Smooth muscle cell (in vitro differentiated cells): Measurements from ENCODE around the gene STEAP1B. TPM values are rescaled to one million over a fixed set of nuclear protein-coding genes. Genes with fewer than 3 reads are reported as not detected.

Source experiments
- DNase-seq: peaks from one replicate; lab custom pipeline; 2025; ENCODE audit not compliant: unreplicated experiment; lab: John Stamatoyannopoulos, UW
- H2AFZ ChIP-seq: fragments of 200-600 bp; sonication (generic); 2 replicates; pipeline ENCODE4 v1.6.0; 2016; ENCODE audit warnings: antibody characterized with exemption, low read depth, mild to moderate bottlenecking
- H3F3A ChIP-seq: fragments of 200-600 bp; sonication (generic); 2 replicates; pipeline ENCODE4 v1.6.0; 2017; ENCODE audit warnings: antibody characterized with exemption, low read depth
- H3K27ac ChIP-seq: fragments of 200-600 bp; sonication (generic); 2 replicates; pipeline ENCODE4 v1.5.1; 2016; ENCODE audit warnings: low read depth, mild to moderate bottlenecking
- H3K27me3 ChIP-seq: fragments of 200-600 bp; sonication (generic); 2 replicates; pipeline ENCODE4 v1.6.1; 2016; ENCODE audit warnings: low read depth, mild to moderate bottlenecking
- H3K36me3 ChIP-seq: fragments of 200-600 bp; sonication (generic); 2 replicates; pipeline ENCODE4 v1.5.1; 2016; ENCODE audit warnings: low read depth
- H3K4me1 ChIP-seq: fragments of 200-600 bp; sonication (generic); 2 replicates; pipeline ENCODE4 v1.5.1; 2016; ENCODE audit warnings: low read depth
- H3K4me2 ChIP-seq: fragments of 200-600 bp; sonication (generic); 2 replicates; pipeline ENCODE4 v1.6.0; 2016; ENCODE audit warnings: mild to moderate bottlenecking
- H3K4me3 ChIP-seq: fragments of 200-600 bp; sonication (generic); 2 replicates; pipeline ENCODE4 v1.5.1; 2016; ENCODE audit warnings: mild to moderate bottlenecking
- H3K79me2 ChIP-seq: fragments of 200-600 bp; sonication (generic); 2 replicates; pipeline ENCODE4 v1.6.0; 2016; ENCODE audit warnings: low read depth, mild to moderate bottlenecking
- H3K9ac ChIP-seq: fragments of 200-600 bp; sonication (generic); 2 replicates; pipeline ENCODE4 v1.6.0; 2016; ENCODE audit warnings: low read depth
- H3K9me3 ChIP-seq: fragments of 200-600 bp; sonication (generic); replicated peaks from 2 replicates; pipeline ENCODE4 v1.5.1; 2016; ENCODE audit warnings: low read depth
- H4K20me1 ChIP-seq: fragments of 200-600 bp; sonication (generic); 2 replicates; pipeline ENCODE4 v1.6.0; 2016; ENCODE audit warnings: low read depth
- WGBS: methylation state at CpG from one replicate; pipeline ENCODE4 v1.1.7; 2016; ENCODE audit warnings: low lambda C conversion rate; 5-methylcytosine and 5-hydroxymethylcytosine counted together
- polyA plus RNA-seq: library from polyadenylated mRNA; unstranded; fragments of >200 nt; fragmentation: Nextera tagmentation; extraction: Ambion mirVana; gene quantifications from 2 replicates; pipeline ENCODE4 v1.2.1, GENCODE V29; 2016
- total RNA-seq: library from RNA; depleted of rRNA; stranded (reverse); fragments of >200 nt; gene quantifications from 2 replicates; pipeline ENCODE4 v1.2.3, GENCODE V29; 2014
- TF ChIP-seq, protein P1 (sequence below): fragments of 200-600 bp; sonication (generic); IDR thresholded peaks from 2 replicates; pipeline ENCODE4 v1.5.1; 2017; ENCODE audit warnings: borderline replicate concordance, mild to moderate bottlenecking, antibody characterized with exemption; ENCODE audit not compliant: insufficient read depth, poor library complexity, severe bottlenecking

Gene STEAP1B
- total and polyA plus RNA-seq, 2 experiments from 2014 or later, result 0.40 TPM; not detected in 1

DNA sequence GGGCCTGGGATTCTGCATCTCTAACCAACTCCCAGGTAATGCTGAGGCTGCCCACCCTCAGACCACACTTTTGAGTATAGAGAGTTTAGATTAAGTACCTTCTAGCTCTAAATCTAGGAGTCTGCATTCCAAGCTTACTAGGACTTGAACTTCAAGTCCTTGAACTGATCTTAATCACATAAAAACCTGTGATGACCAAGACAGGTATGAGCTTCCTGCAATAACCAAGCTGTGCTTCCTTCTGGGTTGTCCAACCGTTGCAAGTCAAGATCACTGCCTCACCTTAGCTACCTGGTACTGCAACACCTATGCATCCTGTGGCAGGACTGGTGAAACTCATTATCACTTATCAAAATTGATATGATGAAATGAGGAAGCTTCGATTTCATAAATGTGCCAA is 110.1 kb downstream of the STEAP1B start:
- Histone ChIP-seq H3K27ac (no peak overlapping the region), H3K4me3 (no peak overlapping the region), H3K36me3 (no peaks in the 10 kb centered on the region), H3K27me3 (no peaks in the 10 kb centered on the region), H3K9ac (no peak overlapping the region), H3K4me2 (no peak overlapping the region), H3K9me3 (no peaks in the 10 kb centered on the region), H3K4me1 (peaks cover 7% of the 10 kb centered on the region), H2AFZ (no peak overlapping the region), H3F3A (no peaks in the 10 kb centered on the region), H4K20me1 (no peaks in the 10 kb centered on the region), H3K79me2 (no peaks in the 10 kb centered on the region)
- TF ChIP-seq, protein P1, sequence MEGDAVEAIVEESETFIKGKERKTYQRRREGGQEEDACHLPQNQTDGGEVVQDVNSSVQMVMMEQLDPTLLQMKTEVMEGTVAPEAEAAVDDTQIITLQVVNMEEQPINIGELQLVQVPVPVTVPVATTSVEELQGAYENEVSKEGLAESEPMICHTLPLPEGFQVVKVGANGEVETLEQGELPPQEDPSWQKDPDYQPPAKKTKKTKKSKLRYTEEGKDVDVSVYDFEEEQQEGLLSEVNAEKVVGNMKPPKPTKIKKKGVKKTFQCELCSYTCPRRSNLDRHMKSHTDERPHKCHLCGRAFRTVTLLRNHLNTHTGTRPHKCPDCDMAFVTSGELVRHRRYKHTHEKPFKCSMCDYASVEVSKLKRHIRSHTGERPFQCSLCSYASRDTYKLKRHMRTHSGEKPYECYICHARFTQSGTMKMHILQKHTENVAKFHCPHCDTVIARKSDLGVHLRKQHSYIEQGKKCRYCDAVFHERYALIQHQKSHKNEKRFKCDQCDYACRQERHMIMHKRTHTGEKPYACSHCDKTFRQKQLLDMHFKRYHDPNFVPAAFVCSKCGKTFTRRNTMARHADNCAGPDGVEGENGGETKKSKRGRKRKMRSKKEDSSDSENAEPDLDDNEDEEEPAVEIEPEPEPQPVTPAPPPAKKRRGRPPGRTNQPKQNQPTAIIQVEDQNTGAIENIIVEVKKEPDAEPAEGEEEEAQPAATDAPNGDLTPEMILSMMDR, result no peak
- DNase-seq, result no peak
- WGBS, result 90% methylated on average over 2 of the region's 2 CpGs

DNA sequence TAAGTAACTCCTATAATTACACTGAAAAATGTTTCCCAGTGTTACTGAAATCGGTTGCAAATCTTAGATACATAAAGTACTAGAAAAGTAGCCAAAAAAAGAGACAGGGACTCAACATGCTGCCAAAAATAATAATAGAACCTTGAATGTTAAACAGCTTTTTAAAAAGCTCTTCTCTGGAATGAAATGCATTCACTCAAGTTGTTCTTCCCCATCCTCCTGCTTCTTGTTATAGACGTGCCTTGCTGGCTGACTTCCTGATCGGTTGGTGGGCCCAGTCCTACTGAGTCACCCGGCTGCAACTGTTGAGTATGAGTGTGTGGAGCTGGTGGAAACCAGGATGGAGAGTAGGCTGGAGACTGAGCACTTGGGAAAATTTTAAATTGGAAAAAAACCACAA is 112.4 kb downstream of the STEAP1B start:
- H3K27me3 ChIP-seq, result no peaks in the 10 kb centered on the region
- H3K4me2 ChIP-seq, result no peak overlapping the region
- H4K20me1 ChIP-seq, result no peaks in the 10 kb centered on the region
- H3K36me3 ChIP-seq, result no peaks in the 10 kb centered on the region
- H3K27ac ChIP-seq, result no peak overlapping the region
- no peaks in the 10 kb centered on the region for H3K4me1 ChIP-seq
- H3K4me3 ChIP-seq, result no peak overlapping the region
- 75% methylated on average over 4 of the region's 4 CpGs for WGBS
- H3F3A ChIP-seq, result no peaks in the 10 kb centered on the region
- H3K9ac ChIP-seq, result no peak overlapping the region
- H3K79me2 ChIP-seq, result no peaks in the 10 kb centered on the region
- H2AFZ ChIP-seq, result no peak overlapping the region
- TF ChIP-seq, protein P1, result no peak
- DNase-seq, result no peak
- H3K9me3 ChIP-seq, result no peaks in the 10 kb centered on the region

DNA sequence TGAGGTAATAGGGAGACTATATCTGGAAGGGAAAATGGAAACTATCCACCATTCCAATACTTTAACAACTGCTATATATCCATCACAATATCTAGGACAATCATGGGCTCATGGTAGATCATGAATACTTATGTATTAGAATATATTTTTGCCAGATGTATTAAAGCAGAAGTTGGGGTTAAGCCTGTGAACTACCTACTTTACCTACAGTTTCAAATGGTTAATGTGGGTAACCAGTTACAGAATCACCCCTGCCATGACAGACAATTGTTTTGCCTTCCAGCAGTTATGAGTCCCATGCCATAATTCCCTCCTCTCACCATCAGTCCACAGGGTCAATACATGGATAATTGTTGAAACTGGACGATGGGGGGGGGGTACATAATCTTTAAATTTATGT is 113.1 kb downstream of the STEAP1B start:
- WGBS, result 88% methylated on average over 1 of the region's 1 CpG
- TF ChIP-seq, protein P1, result no peak
- no peak overlapping the region for H3K4me3 ChIP-seq

DNA sequence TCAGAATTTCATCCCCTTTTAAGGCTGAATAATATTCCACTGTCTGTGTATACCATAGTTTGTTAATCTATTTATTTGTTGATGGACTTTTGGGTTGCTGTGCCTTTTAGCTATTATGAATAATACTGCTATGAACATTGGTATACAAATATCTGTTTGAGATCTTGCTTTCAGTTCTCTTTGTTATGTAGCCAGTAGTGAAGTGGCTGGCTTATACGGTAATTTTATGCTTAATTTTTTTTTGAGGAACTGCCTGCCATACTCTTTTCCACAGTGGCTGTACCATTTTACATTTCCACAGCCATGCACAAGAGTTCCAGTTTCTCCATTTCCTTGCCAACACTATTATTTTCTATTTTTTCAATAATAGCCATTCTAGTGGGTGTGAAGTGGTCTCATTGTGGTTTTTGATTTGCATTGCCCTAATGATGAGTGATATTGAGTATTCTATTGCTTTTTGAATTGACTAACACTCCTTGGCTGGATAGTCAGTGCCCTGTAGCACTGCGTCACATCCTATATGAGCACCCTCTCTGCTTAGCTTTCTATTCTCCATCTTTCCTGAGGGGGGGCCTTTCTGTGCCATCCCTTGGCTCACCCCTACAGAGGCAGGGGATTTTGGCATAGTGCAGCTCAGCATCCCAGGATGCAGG is 113.7 kb downstream of the STEAP1B start:
- no peak overlapping the region for H3K9ac ChIP-seq

More for the DNA sequence above, 113.1 kb downstream of the STEAP1B start:
- no peaks in the 10 kb centered on the region for H3K9me3 ChIP-seq
- no peak overlapping the region for H3K9ac ChIP-seq
- no peak overlapping the region for H3K4me2 ChIP-seq
- H3K27ac ChIP-seq, result no peak overlapping the region
- no peak overlapping the region for H2AFZ ChIP-seq
- no peaks in the 10 kb centered on the region for H3K79me2 ChIP-seq
- H3F3A ChIP-seq, result no peaks in the 10 kb centered on the region
- no peaks in the 10 kb centered on the region for H4K20me1 ChIP-seq
- H3K27me3 ChIP-seq, result no peaks in the 10 kb centered on the region
- no peaks in the 10 kb centered on the region for H3K4me1 ChIP-seq
- no peaks in the 10 kb centered on the region for H3K36me3 ChIP-seq
- DNase-seq, result no peak

More for the DNA sequence above, 113.7 kb downstream of the STEAP1B start:
- H2AFZ ChIP-seq, result no peak overlapping the region
- no peaks in the 10 kb centered on the region for H3K4me1 ChIP-seq
- TF ChIP-seq, protein P1, result no peak
- no peak overlapping the region for H3K27ac ChIP-seq
- no peak overlapping the region for H3K4me3 ChIP-seq
- H3K9me3 ChIP-seq, result no peaks in the 10 kb centered on the region
- H3K27me3 ChIP-seq, result no peaks in the 10 kb centered on the region
- no peak overlapping the region for H3K4me2 ChIP-seq
- H3K79me2 ChIP-seq, result no peaks in the 10 kb centered on the region
- H3F3A ChIP-seq, result no peaks in the 10 kb centered on the region
- DNase-seq, result no peak
- H4K20me1 ChIP-seq, result no peaks in the 10 kb centered on the region
- no peaks in the 10 kb centered on the region for H3K36me3 ChIP-seq
- WGBS, result 91% methylated on average over 2 of the region's 2 CpGs
